Stimulated activated naive B cell treated with anti-CD40 and anti-IgM and Interleukin-4, amounts not matched to agents 10 μg/mL and 1 μg/mL and 100 μg/mL, for 72 hours (primary cell): ENCODE data around the gene ELMOD1.
"Not testable (repeated sequence)": the region's sequence is repeated elsewhere in the genome, so short reads cannot be mapped to it uniquely, and the experiment has no call there.

Experiments
- ATAC-seq, 2 donors: fragments of 150-1000 bp; cut with Tn5 transposase; replicated peaks; 2 replicates each; pipeline ENCODE4 v1.10.0; 2021; ENCODE audit warnings: moderate library complexity in 1 of 2
- DNase-seq: peaks from one replicate; pipeline ENCODE4 v3.0.0; 2021
- H3K27ac Mint-ChIP-seq: one replicate; pipeline ENCODE4 v1.8.0; 2022; ENCODE audit warnings: mild to moderate bottlenecking, mixed read lengths
- H3K27me3 Mint-ChIP-seq, 2 donors: one replicate each; pipeline ENCODE4 v1.8.0; 2022; ENCODE audit warnings: mixed read lengths in 2 of 2
- H3K36me3 Mint-ChIP-seq, 2 donors: one replicate each; pipeline ENCODE4 v1.8.0; 2022; ENCODE audit warnings: mixed read lengths in 2 of 2, mild to moderate bottlenecking in 1 of 2
- H3K4me1 Mint-ChIP-seq, 2 donors: one replicate each; pipeline ENCODE4 v1.8.0; 2022; ENCODE audit warnings: mixed read lengths in 2 of 2, mild to moderate bottlenecking in 1 of 2
- H3K4me3 Mint-ChIP-seq, 2 donors: one replicate each; pipeline ENCODE4 v1.8.0; 2022; ENCODE audit warnings: mild to moderate bottlenecking in 2 of 2, mixed read lengths in 2 of 2, moderate library complexity in 1 of 2
- H3K9me3 Mint-ChIP-seq, 2 donors: one replicate each; pipeline ENCODE4 v1.8.0; 2022; ENCODE audit warnings: mixed read lengths in 2 of 2, mild to moderate bottlenecking in 1 of 2

ELMOD1 gene

DNA sequence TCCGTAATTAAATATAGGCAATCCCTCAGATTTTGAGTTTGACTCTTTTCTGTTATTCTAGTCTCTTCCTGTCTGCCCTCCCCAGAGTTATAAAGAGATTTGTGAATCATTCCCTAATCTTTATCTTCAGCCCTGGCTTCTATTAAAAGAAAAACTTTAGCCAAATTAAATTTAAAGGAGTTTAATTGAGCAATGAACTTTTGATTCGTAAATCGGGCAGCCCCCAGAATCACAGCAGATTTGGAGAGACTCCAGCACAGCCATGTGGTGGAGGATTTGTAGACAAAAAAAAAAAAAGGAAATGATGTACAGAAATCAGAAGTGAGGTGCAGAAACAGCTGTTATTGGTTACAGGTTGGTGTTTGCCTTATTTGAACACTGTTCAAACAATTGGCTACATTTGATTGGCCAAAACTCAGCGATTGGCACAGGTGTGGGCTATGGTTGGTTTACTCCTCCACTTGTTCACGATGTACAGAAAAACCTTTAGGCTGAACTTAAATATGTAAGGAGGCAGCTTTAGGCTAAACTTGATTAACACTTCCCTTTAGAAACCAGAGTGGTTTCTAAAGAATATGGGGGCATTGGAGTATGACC lies 23.1 kb upstream of the ELMOD1 start:
- Mint-ChIP-seq H3K4me1 (peaks cover 29 to 46% of the 10 kb centered on the region in 2 donors), H3K27me3 (no peaks in the 10 kb centered on the region), H3K36me3 (no peaks in the 10 kb centered on the region), H3K9me3 (peaks cover 0 to 2% of the 10 kb centered on the region in 2 donors), H3K4me3 (peak overlapping the region; percentile 37 to 61), H3K27ac (peak overlapping the region; percentile 39)
- ATAC-seq (peak; percentile 3 to 26), DNase-seq (peak; percentile 8)

DNA sequence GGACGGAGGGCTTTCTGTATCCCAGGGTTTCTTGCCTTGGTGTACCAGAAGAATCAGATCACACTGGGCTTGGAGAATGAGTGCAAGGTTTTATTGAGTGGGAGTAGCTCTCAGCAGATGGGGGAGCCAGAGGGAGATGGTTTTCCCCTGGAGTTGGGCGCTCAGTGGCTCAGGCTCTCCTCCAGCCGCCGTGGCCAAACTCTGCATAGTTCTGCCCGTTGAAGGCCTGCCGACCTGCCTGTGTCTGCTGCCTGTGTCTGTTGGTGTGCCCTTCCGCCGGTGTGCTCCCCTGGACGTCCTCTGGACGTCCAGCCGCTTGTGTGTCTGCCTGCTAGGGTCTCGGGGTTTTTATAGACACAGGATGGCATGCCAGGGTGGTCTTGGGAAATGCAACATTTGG lies 20.9 kb upstream of the ELMOD1 start:
- H3K27ac Mint-ChIP-seq, result no peak overlapping the region
- no peak overlapping the region for H3K4me3 Mint-ChIP-seq
- no peak for ATAC-seq
- no peaks in the 10 kb centered on the region for H3K27me3 Mint-ChIP-seq
- DNase-seq, result no peak
- no peaks in the 10 kb centered on the region for H3K36me3 Mint-ChIP-seq
- peaks cover 0 to 2% of the 10 kb centered on the region in 2 donors for H3K9me3 Mint-ChIP-seq
- H3K4me1 Mint-ChIP-seq, result peaks cover 20 to 28% of the 10 kb centered on the region in 2 donors

DNA sequence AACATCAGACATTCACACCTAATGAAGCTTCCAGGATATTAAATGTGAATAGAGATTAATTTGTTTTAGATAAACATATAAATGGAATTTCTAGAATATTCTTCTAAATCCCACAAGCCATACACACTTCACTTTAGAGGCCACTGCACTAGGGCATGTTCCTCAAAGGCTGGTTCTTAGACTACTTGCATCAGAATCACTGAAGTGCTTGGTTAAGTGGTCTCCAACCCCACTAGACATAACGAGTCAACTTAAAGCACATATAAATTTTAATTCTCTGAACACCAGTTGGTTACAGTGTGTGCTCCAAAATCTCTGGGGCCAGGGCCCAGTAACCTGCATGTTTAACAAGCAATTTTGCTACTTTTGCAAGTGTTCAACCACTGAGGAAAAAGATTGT lies 17.5 kb upstream of the ELMOD1 start:
- Mint-ChIP-seq H3K9me3 (no peaks in the 10 kb centered on the region), H3K4me1 (peaks cover 0 to 6% of the 10 kb centered on the region in 2 donors), H3K4me3 (no peak overlapping the region), H3K27ac (no peak overlapping the region), H3K36me3 (no peaks in the 10 kb centered on the region), H3K27me3 (no peaks in the 10 kb centered on the region)
- no peak for DNase-seq
- ATAC-seq, result no peak

DNA sequence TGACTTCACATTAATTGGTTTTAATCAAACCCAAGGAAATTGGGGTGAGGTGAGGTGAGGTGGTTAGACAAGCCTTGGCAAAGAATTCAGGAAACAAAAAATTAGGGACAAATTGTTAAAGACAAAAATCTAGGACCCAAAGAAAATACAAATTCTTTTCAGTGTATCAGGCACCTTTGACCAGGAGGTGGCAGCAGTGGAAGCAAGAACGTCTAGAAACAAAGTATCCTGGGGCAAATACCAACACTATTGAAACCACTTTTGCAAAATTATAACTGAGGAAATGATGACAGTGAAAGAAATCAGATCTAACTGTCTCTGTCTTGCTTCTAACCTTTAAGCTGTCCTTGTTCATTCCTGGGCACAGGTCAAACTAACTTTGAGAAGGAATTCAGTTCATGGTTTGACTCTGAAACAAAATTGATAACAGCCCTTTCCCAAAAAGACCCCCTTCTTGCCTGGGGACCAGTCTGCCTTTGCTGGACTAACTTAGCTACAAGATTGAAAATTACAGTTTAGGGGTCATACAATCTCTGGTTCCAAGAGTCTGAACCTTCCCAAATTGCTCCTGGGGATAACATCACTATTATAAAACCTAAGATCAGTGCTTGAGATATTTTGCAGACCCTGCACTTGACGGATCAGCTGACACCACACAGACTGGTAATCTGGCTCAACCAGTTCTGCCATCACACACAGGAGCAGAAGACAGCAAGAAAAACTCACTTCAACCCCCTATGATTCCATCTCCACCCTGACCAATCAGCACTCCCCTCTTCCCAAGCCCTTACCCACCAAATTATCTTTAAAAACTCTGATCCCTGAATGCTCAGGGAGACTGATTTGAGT lies 14.2 kb upstream of the ELMOD1 start:
- ATAC-seq, result peak in 1 of 2 donors; percentile 52
- H3K4me3 Mint-ChIP-seq, H3K27ac Mint-ChIP-seq, H3K4me1 Mint-ChIP-seq, DNase-seq, H3K36me3 Mint-ChIP-seq, H3K9me3 Mint-ChIP-seq: not testable (repeated sequence)
- peaks cover 15 to 23% of the 10 kb centered on the region in 2 donors for H3K27me3 Mint-ChIP-seq

DNA sequence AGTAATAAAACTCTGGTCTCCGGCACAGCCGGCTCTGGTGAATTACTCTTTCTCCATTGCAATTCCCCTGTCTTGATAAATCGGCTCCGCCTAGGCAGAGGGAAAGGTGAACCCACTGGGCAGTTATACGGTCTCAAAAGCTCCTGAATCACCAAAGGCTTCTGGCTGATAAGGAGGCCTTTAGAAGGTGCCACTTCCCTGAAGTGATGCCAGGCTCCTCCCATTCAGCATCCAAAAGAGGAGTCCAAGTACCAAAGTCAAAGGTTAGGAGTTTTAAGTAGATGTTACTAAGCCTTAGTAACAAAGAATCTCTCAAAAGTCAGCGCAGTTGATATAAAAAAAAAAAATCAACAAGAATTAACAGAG lies 13.6 kb upstream of the ELMOD1 start:
- Mint-ChIP-seq H3K27ac (no peak overlapping the region), H3K36me3 (no peaks in the 10 kb centered on the region), H3K27me3 (peaks cover 20 to 29% of the 10 kb centered on the region in 2 donors), H3K4me3 (no peak overlapping the region), H3K9me3 (peaks cover 5% of the 10 kb centered on the region in 2 donors), H3K4me1 (peaks cover 0 to 6% of the 10 kb centered on the region in 2 donors)
- ATAC-seq (no peak), DNase-seq (no peak)

DNA sequence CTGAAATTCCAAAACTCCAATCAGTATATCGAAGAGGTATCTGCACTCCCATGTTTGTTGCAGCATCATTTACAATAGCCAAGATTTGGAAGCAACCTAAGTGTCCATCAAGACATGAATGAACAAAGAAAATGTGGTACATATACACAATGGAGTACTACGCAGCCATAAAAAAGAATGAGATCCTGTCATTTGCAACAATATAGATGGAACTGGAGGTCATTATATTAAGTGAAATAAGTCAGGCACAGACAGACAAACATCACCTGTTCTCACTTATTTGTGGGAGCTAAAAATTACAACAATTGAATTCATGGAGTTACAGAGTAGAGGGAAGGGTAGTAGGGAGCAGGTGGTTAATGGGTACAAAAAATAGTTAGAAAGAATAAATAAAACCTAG lies 11.8 kb upstream of the ELMOD1 start:
- DNase-seq, H3K27ac Mint-ChIP-seq, H3K9me3 Mint-ChIP-seq, H3K4me1 Mint-ChIP-seq, H3K4me3 Mint-ChIP-seq, ATAC-seq, H3K36me3 Mint-ChIP-seq: not testable (repeated sequence)
- H3K27me3 Mint-ChIP-seq, result peaks cover 26 to 29% of the 10 kb centered on the region in 2 donors

DNA sequence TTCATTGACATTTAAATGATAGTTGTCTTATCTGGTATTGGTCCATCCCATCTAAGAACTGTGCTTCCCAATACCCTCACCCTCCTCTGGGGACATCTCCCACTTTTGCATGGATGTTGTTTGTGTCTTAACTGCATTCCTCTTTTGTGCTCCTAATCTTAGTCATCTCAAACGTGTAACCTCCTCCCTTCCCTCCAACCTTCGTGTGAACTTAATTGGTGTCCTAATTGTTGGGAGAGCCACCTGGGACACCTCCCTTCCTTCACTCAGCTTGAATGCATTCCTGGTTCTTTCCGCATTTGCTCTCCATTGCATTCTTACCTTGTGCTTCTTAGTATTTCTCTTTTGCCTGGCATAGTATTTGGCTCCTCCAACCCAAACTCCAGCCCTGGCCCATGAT lies 9.8 kb upstream of the ELMOD1 start:
- Mint-ChIP-seq H3K4me1 (peaks cover 0 to 6% of the 10 kb centered on the region in 2 donors), H3K27me3 (peaks cover 37 to 45% of the 10 kb centered on the region in 2 donors), H3K4me3 (no peak overlapping the region), H3K27ac (no peak overlapping the region), H3K9me3 (peaks cover 5% of the 10 kb centered on the region in 2 donors), H3K36me3 (no peaks in the 10 kb centered on the region)
- ATAC-seq (no peak), DNase-seq (no peak)

DNA sequence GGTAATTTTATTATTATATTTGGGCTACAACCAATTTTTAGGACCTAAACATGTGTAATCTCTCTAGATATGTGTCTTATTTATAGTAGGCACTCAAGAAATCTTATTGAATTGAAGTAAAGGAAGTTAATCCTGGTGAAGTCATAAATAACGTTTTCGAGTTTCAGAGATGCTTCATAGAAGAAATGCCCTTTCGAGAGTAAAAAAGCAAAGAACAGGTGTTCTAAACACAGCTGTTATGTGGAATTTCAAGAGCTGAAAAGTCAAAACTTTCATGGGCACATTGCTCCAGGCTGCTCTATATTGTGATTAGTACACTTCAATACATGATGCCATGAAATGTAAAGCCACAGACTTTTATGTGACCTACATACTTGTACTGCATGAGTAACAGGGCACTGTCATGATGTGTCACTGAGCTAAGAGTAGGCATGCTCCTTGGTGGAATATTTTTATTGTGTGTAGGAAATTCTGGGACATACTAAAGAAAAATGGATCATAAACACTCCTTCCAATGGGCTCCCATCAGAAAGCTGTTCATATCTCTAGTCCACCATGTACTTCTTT lies 7.2 kb upstream of the ELMOD1 start:
- H3K4me3 Mint-ChIP-seq, result no peak overlapping the region
- H3K36me3 Mint-ChIP-seq, result no peaks in the 10 kb centered on the region
- H3K9me3 Mint-ChIP-seq, result peaks cover 5 to 8% of the 10 kb centered on the region in 2 donors
- H3K4me1 Mint-ChIP-seq, result no peaks in the 10 kb centered on the region
- no peak overlapping the region for H3K27ac Mint-ChIP-seq
- ATAC-seq (no peak), DNase-seq (no peak)
- H3K27me3 Mint-ChIP-seq, result peaks cover 61 to 71% of the 10 kb centered on the region in 2 donors

DNA sequence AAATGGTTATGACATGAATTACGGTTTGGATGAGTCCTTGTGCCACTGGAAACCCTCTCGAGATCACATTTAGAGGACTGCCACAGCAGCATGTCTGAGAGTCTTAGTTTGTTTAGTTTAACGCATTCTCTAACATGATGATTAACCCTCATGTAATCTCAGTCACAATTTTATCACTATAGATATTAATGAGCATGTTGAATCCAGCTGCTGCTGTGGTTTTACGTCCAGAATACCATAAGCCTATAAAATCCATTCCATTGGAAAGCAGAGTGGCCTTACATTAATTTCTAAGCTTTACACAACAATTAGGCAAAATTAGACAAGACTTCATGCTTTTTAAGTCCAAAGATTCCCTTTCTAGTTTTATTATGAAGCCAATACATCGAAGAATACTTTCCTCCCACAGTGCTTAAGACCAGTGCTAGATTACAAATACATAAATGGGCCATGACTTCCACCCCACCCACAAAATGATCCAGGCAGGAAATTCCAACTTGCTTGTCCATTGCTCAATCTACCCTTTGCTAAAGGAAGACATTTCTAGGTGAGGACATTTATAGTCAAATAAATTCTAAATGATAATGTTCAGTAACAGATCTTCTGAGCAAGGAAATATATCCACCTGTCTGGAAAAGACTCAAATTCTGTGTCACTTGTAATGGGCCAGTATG lies 3.5 kb upstream of the ELMOD1 start:
- Mint-ChIP-seq H3K4me3 (no peak overlapping the region), H3K27ac (no peak overlapping the region), H3K27me3 (peaks cover 73 to 79% of the 10 kb centered on the region in 2 donors), H3K4me1 (peaks cover 14 to 28% of the 10 kb centered on the region in 2 donors), H3K9me3 (peaks cover 0 to 3% of the 10 kb centered on the region in 2 donors), H3K36me3 (no peaks in the 10 kb centered on the region)
- DNase-seq (no peak), ATAC-seq (no peak)

DNA sequence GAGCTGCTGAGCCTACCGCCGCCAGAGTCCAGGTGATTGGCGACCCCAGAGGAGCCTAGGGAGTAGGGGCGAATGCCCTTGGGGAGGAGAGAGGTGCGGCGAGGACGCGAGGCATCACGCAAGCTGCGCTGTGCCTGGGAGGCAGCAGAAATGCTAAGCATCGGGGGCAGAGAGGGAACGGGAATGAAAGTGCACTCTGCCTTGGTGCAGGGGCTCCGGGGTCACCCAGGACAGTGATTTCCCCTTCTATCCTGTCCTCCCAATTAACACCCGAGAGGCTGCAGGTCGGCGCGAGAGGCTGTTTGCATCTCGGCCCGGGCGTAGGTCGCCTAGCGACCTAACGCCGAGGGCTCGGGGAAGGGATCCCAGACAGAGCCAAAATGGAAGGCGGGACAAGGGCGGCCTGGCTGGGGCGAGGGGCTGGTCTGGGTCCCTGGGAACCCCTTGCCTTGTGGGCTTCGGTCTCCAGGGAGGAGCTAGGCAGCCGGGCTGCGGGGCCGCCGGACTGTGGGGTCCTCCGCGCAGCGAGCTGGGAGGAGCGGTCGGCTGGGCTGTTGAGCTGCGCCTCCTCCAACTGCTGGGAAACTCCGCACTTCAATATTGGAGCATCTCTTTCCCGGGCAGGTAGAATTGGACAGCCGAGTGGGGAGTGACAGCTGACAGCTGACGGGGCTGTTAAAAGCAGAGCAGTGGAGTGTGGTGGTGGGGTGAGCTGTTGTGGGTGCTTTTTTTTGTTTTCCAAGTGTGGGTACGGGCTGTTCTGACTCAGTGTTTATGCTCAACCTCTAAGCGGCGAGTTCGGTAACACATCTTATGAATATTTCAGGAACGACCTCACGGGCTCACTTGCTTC lies 657 bp downstream of the ELMOD1 start:
- Mint-ChIP-seq H3K4me3 (peak overlapping the region; percentile 90 to 91), H3K9me3 (peaks cover 0 to 3% of the 10 kb centered on the region in 2 donors), H3K4me1 (peaks cover 14 to 37% of the 10 kb centered on the region in 2 donors), H3K27ac (peak overlapping the region; percentile 73), H3K36me3 (no peaks in the 10 kb centered on the region), H3K27me3 (peaks cover 63 to 71% of the 10 kb centered on the region in 2 donors)
- DNase-seq, result no peak
- ATAC-seq, result peak; percentile 68 to 73

DNA sequence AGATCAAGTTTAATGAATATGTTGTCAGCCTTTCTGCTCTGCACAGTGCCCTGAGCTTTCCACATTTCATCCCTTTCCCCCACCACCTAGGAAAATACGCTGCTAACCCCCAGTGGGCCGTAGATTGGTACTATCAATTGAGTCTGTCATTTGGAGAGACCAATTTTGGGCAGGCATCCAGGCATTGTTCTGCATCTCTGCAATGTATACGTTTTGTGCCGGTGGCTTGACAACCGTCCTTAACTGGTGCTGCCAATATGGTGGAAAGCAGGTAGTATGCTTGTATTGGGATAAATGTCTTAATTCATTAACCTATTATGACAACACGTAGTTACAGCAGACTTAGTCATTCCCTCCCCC lies 1.3 kb downstream of the ELMOD1 start:
- no peak overlapping the region for H3K27ac Mint-ChIP-seq

DNA sequence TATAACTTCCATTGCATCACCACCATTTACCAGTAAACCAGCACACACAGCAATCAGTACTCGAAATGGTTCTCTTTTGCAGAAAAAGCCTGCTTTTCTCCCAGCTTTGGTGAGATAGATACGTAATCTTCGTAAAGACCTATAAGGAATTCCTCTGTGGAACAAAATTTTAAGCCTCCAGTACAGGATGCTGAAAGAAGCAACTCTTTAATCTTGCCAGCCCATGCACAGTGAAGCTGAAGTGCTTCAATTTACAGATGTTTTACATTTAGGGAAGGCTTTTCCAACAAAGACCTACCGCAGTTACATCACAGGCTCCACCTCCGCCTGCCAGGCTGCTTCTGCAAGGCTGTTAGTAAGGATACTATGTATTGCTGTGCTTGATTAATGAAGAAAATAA lies 1.9 kb downstream of the ELMOD1 start:
- Mint-ChIP-seq H3K9me3 (peaks cover 0 to 3% of the 10 kb centered on the region in 2 donors), H3K27ac (no peak overlapping the region), H3K4me1 (peaks cover 14 to 37% of the 10 kb centered on the region in 2 donors)

More for the DNA sequence above, 1.3 kb downstream of the ELMOD1 start:
- no peaks in the 10 kb centered on the region for H3K36me3 Mint-ChIP-seq
- no peak for DNase-seq
- ATAC-seq, result no peak
- peaks cover 63 to 65% of the 10 kb centered on the region in 2 donors for H3K27me3 Mint-ChIP-seq
- peak overlapping the region; percentile 90 to 91 for H3K4me3 Mint-ChIP-seq
- H3K4me1 Mint-ChIP-seq, result peaks cover 14 to 37% of the 10 kb centered on the region in 2 donors
- peaks cover 0 to 3% of the 10 kb centered on the region in 2 donors for H3K9me3 Mint-ChIP-seq

DNA sequence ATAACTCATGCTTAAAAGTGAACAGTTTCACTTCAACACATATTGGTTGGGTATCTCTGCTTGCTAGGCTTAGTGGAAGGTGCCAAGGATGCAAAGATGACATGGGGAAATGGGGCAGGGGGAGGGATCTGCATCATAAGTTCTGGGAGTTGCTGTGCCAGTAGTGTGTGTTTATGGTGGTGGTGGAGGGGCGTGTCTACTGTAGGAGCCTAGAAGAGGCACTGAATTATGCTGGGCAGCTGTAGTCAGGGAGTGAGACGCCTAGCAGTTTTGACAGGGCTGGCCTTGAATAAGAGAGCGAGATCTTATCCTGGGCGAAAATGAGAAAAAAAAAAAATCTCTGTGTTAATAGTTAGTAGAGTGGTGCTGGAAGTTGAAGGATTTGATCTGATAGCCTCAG lies 3.0 kb downstream of the ELMOD1 start:
- Mint-ChIP-seq H3K27ac (no peak overlapping the region), H3K9me3 (no peaks in the 10 kb centered on the region), H3K4me1 (peaks cover 14 to 37% of the 10 kb centered on the region in 2 donors), H3K36me3 (no peaks in the 10 kb centered on the region), H3K27me3 (peaks cover 57 to 60% of the 10 kb centered on the region in 2 donors), H3K4me3 (no peak overlapping the region)
- DNase-seq (no peak), ATAC-seq (no peak)

More for the DNA sequence above, 1.9 kb downstream of the ELMOD1 start:
- ATAC-seq (no peak), DNase-seq (no peak)
- H3K4me3 Mint-ChIP-seq, result no peak overlapping the region
- H3K36me3 Mint-ChIP-seq, result no peaks in the 10 kb centered on the region
- peaks cover 58 to 59% of the 10 kb centered on the region in 2 donors for H3K27me3 Mint-ChIP-seq
